B cell (primary cell): Measurements from ENCODE around the gene BICRAL.

Experiments used
- CTCF ChIP-seq: fragments of 200-600 bp; IDR thresholded peaks from one replicate; pipeline ENCODE4 v1.8.0; 2022; ENCODE audit warnings: antibody characterized with exemption, mild to moderate bottlenecking
- EZH2 ChIP-seq: IDR thresholded peaks from 2 replicates; pipeline ENCODE4 v1.6.1; 2012; ENCODE audit warnings: borderline replicate concordance, low read depth, mild to moderate bottlenecking, moderate library complexity, low read length; ENCODE audit not compliant: insufficient read depth, poor library complexity, severe bottlenecking

GRCh38 chr6:42864602-42865001 is 82.8 kb downstream of the BICRAL start:
- no peak for TF ChIP-seq CTCF
- TF ChIP-seq EZH2, result no peak
